Measurements from ENCODE around the gene NPDC1.

The NPDC1 gene

DNA sequence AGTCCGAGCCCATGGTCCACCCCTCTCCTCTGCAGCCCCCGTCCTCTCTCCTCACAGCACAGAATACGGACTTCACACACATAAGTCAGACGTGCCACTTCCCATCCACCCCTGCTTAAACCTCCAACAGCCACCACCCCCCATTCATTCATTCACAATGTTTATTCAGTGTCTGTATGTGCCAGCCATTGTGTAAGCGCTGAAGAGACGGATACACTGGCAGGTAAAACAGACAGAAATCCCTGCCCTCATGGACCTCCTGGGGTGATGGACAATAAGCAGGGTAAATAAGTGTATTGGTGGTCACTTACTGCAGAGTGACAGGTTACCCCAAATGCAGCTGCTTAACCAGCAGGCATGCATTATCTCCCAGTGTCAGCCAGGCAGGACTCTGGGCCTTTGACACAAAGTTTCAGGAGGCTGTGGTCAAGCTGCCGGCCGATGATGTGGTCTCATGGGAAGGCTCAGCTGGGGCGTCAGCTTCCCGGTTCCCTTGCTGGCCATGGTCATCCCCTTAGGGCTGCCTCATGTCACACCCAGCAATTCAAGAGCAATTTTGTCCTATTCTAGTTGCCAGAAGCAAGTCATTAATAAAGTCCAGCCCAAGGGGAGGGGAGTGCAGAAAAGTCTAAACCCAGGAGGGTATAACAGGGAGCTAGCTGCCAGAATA, 55.6 kb downstream of the NPDC1 start:
- no peak for DNase-seq
